Kidney epithelial cell (primary cell): ENCODE measurements around the gene SH3GLB2. TPM values are rescaled to one million over a fixed set of nuclear protein-coding genes. Genes with fewer than 3 reads are reported as not detected.

Experiments
- DNase-seq: peaks from one replicate; pipeline ENCODE4 v3.0.0-alpha.2; 2010; ENCODE audit warnings: low read depth
- H3K27me3 ChIP-seq: 2 replicates; pipeline ENCODE4 v1.6.0; 2011; ENCODE audit warnings: low read length; ENCODE audit not compliant: control insufficient read depth, insufficient read depth
- H3K36me3 ChIP-seq: 2 replicates; pipeline ENCODE4 v1.5.1; 2011; ENCODE audit warnings: low read length; ENCODE audit not compliant: control insufficient read depth, insufficient read depth
- H3K4me3 ChIP-seq: 2 replicates; pipeline ENCODE4 v1.5.1; 2011; ENCODE audit warnings: low read depth, mild to moderate bottlenecking, control low read depth, low read length
- total RNA-seq: library from RNA; depleted of rRNA; stranded (reverse); fragments of >200 nt; gene quantifications from 2 replicates; pipeline ENCODE4 v1.2.3, GENCODE V29; 2015
- TF ChIP-seq, protein P1 (sequence below): IDR thresholded peaks from 2 replicates; pipeline ENCODE4 v1.5.1; 2011; ENCODE audit warnings: mild to moderate bottlenecking, moderate library complexity, low read length, control low read depth, inconsistent platforms; ENCODE audit not compliant: insufficient read depth, poor library complexity, severe bottlenecking

The SH3GLB2 gene
- total RNA-seq, 1 donor from 2014 or later = 101 TPM

GRCh38 chr9:129002992-129003391, 25.1 kb downstream of the SH3GLB2 start:
- H3K36me3 ChIP-seq = peaks cover 12% of the 10 kb centered on the region
- DNase-seq = no peak
- H3K4me3 ChIP-seq = no peak overlapping the region
- H3K27me3 ChIP-seq = no peaks in the 10 kb centered on the region
- TF ChIP-seq, protein P1, sequence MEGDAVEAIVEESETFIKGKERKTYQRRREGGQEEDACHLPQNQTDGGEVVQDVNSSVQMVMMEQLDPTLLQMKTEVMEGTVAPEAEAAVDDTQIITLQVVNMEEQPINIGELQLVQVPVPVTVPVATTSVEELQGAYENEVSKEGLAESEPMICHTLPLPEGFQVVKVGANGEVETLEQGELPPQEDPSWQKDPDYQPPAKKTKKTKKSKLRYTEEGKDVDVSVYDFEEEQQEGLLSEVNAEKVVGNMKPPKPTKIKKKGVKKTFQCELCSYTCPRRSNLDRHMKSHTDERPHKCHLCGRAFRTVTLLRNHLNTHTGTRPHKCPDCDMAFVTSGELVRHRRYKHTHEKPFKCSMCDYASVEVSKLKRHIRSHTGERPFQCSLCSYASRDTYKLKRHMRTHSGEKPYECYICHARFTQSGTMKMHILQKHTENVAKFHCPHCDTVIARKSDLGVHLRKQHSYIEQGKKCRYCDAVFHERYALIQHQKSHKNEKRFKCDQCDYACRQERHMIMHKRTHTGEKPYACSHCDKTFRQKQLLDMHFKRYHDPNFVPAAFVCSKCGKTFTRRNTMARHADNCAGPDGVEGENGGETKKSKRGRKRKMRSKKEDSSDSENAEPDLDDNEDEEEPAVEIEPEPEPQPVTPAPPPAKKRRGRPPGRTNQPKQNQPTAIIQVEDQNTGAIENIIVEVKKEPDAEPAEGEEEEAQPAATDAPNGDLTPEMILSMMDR = no peak

- TF ChIP-seq, protein P1 = no peak
- DNase-seq = no peak
- peaks cover 12% of the 10 kb centered on the region for H3K36me3 ChIP-seq
- H3K4me3 ChIP-seq = no peak overlapping the region
- H3K27me3 ChIP-seq = no peaks in the 10 kb centered on the region
Observed at GRCh38 chr9:129001504-129002325, 26.4 kb downstream of the SH3GLB2 start.

- H3K36me3 ChIP-seq = peaks cover 10% of the 10 kb centered on the region
Observed at GRCh38 chr9:128999581-129000206, 28.4 kb downstream of the SH3GLB2 start.

GRCh38 chr9:128998462-128998861, 29.7 kb downstream of the SH3GLB2 start:
- H3K36me3 ChIP-seq = peaks cover 10% of the 10 kb centered on the region
- DNase-seq = no peak
- TF ChIP-seq, protein P1 = no peak

More at GRCh38 chr9:128999581-129000206, 28.4 kb downstream of the SH3GLB2 start:
- DNase-seq = no peak
- no peak overlapping the region for H3K4me3 ChIP-seq
- TF ChIP-seq, protein P1 = no peak
- no peaks in the 10 kb centered on the region for H3K27me3 ChIP-seq

DNA sequence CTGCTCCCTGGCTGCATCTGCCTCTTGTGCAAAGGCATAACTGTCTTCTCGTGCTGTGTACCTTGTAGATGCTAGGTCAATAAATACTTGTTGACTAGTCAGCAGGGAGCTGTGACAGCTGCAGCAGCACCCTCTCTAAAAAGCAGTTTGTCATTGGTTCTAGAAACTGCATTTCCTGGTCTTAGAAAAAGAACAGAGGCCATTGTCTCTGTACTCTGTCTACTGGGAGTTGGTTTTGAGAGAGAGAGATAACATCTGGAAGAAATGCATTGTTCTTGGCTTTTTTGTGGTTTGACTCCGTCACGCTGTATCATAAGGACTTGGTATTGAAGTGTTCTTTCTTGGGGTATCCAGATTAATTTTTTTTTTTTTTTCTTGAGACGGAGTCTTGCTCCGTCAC, 32.3 kb downstream of the SH3GLB2 start:
- H3K36me3 ChIP-seq = peaks cover 2% of the 10 kb centered on the region
- no peak overlapping the region for H3K4me3 ChIP-seq
- DNase-seq = no peak
- H3K27me3 ChIP-seq = no peaks in the 10 kb centered on the region
- TF ChIP-seq, protein P1 = no peak

More at GRCh38 chr9:128998462-128998861, 29.7 kb downstream of the SH3GLB2 start:
- H3K4me3 ChIP-seq = no peak overlapping the region
- H3K27me3 ChIP-seq = no peaks in the 10 kb centered on the region
